GM12801 (cell line): ENCODE measurements around the gene ABHD8.

Source experiments
- TF ChIP-seq, protein P1 (sequence below): IDR thresholded peaks from one replicate; pipeline ENCODE4 v1.5.1; 2011; ENCODE audit warnings: control low read depth; ENCODE audit not compliant: insufficient read length; ENCODE audit errors: extremely low read depth

Gene ABHD8

GRCh38 chr19:17322854-17323253, 19.6 kb upstream of the ABHD8 start:
- TF ChIP-seq, protein P1, sequence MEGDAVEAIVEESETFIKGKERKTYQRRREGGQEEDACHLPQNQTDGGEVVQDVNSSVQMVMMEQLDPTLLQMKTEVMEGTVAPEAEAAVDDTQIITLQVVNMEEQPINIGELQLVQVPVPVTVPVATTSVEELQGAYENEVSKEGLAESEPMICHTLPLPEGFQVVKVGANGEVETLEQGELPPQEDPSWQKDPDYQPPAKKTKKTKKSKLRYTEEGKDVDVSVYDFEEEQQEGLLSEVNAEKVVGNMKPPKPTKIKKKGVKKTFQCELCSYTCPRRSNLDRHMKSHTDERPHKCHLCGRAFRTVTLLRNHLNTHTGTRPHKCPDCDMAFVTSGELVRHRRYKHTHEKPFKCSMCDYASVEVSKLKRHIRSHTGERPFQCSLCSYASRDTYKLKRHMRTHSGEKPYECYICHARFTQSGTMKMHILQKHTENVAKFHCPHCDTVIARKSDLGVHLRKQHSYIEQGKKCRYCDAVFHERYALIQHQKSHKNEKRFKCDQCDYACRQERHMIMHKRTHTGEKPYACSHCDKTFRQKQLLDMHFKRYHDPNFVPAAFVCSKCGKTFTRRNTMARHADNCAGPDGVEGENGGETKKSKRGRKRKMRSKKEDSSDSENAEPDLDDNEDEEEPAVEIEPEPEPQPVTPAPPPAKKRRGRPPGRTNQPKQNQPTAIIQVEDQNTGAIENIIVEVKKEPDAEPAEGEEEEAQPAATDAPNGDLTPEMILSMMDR = no peak

GRCh38 chr19:17321655-17322489, 18.6 kb upstream of the ABHD8 start:
- TF ChIP-seq, protein P1 = no peak

DNA sequence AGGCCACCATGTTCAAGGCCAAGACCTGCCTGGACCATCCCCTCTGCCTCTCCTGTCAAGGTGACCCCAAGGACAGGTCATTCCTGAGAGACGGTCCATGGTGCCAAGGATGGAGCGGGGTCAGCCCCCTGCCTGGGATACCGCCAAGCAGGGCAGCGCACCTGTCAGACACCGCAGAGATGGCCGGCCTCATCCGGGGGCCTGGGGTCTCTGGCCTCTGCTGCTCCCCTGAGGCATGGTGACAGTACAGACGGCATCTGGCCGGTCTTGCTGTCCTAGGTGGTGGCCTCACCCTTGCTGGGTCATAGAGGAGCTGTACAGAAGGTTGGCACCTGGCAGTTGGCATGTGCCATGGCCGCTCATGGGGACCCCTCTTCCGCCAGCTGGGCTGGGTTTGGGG, 17.2 kb upstream of the ABHD8 start:
- TF ChIP-seq, protein P1 = no peak

GRCh38 chr19:17319473-17320238, 16.4 kb upstream of the ABHD8 start:
- TF ChIP-seq, protein P1 = no peak

- TF ChIP-seq, protein P1 = no peak
These were observed 15.7 kb upstream of the ABHD8 start for GRCh38 chr19:17318966-17319365.

GRCh38 chr19:17314007-17314593, 10.9 kb upstream of the ABHD8 start:
- TF ChIP-seq, protein P1 = no peak
